Tibial nerve (tissue), 4 donors: ENCODE data around the gene DLG4. TPM values are rescaled to one million over a fixed set of nuclear protein-coding genes. Genes with fewer than 3 reads are reported as not detected.

Experiments used
- DNase-seq, 2 donors: peaks; one replicate each; pipeline ENCODE4 v3.0.0-alpha.2; 2019; ENCODE audit warnings: low spot score in 2 of 2
- H3K27ac ChIP-seq, 4 donors: fragments of 200-600 bp; sonication (generic) in 3 of 4; one replicate each; pipeline ENCODE4 v1.5.1; 2017 to 2019; ENCODE audit warnings: mild to moderate bottlenecking in 1 of 4
- H3K27me3 ChIP-seq, 2 donors: fragments of 200-600 bp; sonication (generic) in 1 of 2; one replicate each; pipeline versions ENCODE4 v1.5.1 to v1.6.0; 2017 to 2019
- H3K36me3 ChIP-seq, 3 donors: fragments of 200-600 bp; sonication (generic); one replicate each; pipeline ENCODE4 v1.5.1; 2018 to 2019
- H3K4me1 ChIP-seq, 4 donors: fragments of 200-600 bp; sonication (generic) in 3 of 4; one replicate each; pipeline ENCODE4 v1.5.1; 2017 to 2019
- H3K4me3 ChIP-seq, 4 donors: fragments of 200-600 bp; sonication (generic) in 3 of 4; one replicate each; pipeline ENCODE4 v1.5.1; 2017 to 2019; ENCODE audit warnings: mild to moderate bottlenecking in 1 of 4, moderate library complexity in 1 of 4
- H3K9me3 ChIP-seq, 4 donors: fragments of 200-600 bp; sonication (generic) in 3 of 4; one replicate each; pipeline ENCODE4 v1.5.1; 2017 to 2019
- EP300 ChIP-seq, 2 donors: sonication (generic); formaldehyde crosslinking; IDR thresholded peaks; one replicate each; pipeline ENCODE4 v1.6.1; 2017; ENCODE audit warnings: antibody characterized with exemption in 2 of 2, mild to moderate bottlenecking in 1 of 2
- POLR2A ChIP-seq, 2 donors: fragments of 450-650 bp; IDR thresholded peaks; one replicate each; pipeline ENCODE4 v1.6.1; 2017; ENCODE audit warnings: antibody characterized with exemption in 2 of 2, mild to moderate bottlenecking in 2 of 2, moderate library complexity in 2 of 2
- WGBS, 2 donors: methylation state at CpG; one replicate each; pipeline ENCODE4 v1.1.5; 2018; 5-methylcytosine and 5-hydroxymethylcytosine counted together
- total RNA-seq, 4 donors: library from RNA; depleted of rRNA; stranded (reverse); fragments of >200 nt; gene quantifications; one replicate each; pipeline ENCODE4 v1.1.0, GENCODE V29; 2016
- TF ChIP-seq, protein P1 (sequence below), 5 experiments: fragments of 200-600 bp in 3 of 5; fragments of 450-650 bp in 2 of 5; sonication (generic) in 3 of 5; IDR thresholded peaks; one replicate each; pipeline ENCODE4 v1.5.1; 2016 to 2019; ENCODE audit warnings: antibody characterized with exemption in 5 of 5, mild to moderate bottlenecking in 3 of 5, moderate library complexity in 2 of 5

Gene DLG4
- total RNA-seq, 4 donors from 2014 or later, result 7.3 to 22.8 (median 16.1) TPM

DNA sequence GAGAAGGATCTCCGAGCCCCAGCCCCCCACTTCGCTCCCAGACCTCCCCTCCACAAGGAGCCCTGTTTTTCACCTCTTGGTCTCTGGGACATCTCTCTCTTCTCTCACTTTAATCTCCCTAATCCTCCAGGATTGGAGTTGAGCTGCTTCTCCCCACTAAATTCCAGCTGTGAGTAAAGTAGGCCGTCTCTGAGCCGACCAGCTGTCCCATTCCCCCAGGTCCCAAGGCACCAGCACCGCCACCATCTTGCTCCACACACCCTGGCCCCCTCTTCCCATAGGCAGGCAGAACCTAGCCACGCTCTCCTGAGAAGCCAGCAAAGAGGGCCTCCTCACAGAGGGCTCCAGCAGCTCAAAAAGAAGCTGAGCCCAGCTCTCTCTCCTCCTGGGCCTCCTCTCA lies 878 bp downstream of the DLG4 start:
- H3K27me3 ChIP-seq, result no peaks in the 10 kb centered on the region
- peaks cover 0 to 78% (median 43%) of the 10 kb centered on the region in 4 donors for H3K4me1 ChIP-seq
- TF ChIP-seq POLR2A (IDR thresholded peaks at IDR 0.05), result no peak
- TF ChIP-seq EP300 (IDR thresholded peaks at IDR 0.05), result no peak
- TF ChIP-seq, protein P1, sequence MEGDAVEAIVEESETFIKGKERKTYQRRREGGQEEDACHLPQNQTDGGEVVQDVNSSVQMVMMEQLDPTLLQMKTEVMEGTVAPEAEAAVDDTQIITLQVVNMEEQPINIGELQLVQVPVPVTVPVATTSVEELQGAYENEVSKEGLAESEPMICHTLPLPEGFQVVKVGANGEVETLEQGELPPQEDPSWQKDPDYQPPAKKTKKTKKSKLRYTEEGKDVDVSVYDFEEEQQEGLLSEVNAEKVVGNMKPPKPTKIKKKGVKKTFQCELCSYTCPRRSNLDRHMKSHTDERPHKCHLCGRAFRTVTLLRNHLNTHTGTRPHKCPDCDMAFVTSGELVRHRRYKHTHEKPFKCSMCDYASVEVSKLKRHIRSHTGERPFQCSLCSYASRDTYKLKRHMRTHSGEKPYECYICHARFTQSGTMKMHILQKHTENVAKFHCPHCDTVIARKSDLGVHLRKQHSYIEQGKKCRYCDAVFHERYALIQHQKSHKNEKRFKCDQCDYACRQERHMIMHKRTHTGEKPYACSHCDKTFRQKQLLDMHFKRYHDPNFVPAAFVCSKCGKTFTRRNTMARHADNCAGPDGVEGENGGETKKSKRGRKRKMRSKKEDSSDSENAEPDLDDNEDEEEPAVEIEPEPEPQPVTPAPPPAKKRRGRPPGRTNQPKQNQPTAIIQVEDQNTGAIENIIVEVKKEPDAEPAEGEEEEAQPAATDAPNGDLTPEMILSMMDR (IDR thresholded peaks at IDR 0.05), result no peak
- no peaks in the 10 kb centered on the region for H3K9me3 ChIP-seq
- peak overlapping the region; percentile 81 to 98 (median 96) for H3K27ac ChIP-seq
- 67 to 74% methylated on average over 6 of the region's 6 CpGs for WGBS, 2 donors
- H3K4me3 ChIP-seq, result no peak overlapping the region
- no peak for DNase-seq
- peaks cover 3 to 22% (median 3%) of the 10 kb centered on the region in 3 donors for H3K36me3 ChIP-seq

DNA sequence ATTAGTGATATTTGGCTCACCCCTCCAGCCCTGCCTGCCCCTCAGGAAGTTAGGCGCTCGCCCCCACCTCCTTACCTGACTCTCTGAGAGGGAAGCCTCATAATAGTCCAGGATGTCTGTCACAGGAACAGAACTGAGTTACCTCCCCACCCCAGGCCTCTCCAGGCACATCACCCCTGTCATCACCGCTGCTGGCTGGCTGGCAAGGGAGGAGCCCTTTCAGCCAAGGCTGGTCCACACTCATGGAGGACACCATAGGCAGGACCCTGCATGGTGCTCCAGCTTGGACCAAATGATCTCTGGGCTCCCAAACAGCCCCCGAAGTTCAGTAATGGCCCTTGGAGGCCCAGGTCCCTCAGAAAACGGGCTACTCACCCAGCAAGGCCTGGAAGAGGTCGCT lies 1.5 kb downstream of the DLG4 start:
- TF ChIP-seq EP300 (IDR thresholded peaks at IDR 0.05) (no peak), POLR2A (IDR thresholded peaks at IDR 0.05) (no peak)
- TF ChIP-seq, protein P1 (IDR thresholded peaks at IDR 0.05), result no peak
- Histone ChIP-seq H3K4me1 (peaks cover 0 to 81% (median 44%) of the 10 kb centered on the region in 4 donors), H3K27me3 (no peaks in the 10 kb centered on the region), H3K9me3 (no peaks in the 10 kb centered on the region), H3K4me3 (peak overlapping the region in 2 of 4 donors; percentile 33 to 56), H3K36me3 (peaks cover 3 to 16% (median 3%) of the 10 kb centered on the region in 3 donors), H3K27ac (peak overlapping the region; percentile 62 to 98 (median 82))
- 53 to 56% methylated on average over 3 to 5 of the region's 6 CpGs for WGBS, 2 donors
- DNase-seq, result no peak

DNA sequence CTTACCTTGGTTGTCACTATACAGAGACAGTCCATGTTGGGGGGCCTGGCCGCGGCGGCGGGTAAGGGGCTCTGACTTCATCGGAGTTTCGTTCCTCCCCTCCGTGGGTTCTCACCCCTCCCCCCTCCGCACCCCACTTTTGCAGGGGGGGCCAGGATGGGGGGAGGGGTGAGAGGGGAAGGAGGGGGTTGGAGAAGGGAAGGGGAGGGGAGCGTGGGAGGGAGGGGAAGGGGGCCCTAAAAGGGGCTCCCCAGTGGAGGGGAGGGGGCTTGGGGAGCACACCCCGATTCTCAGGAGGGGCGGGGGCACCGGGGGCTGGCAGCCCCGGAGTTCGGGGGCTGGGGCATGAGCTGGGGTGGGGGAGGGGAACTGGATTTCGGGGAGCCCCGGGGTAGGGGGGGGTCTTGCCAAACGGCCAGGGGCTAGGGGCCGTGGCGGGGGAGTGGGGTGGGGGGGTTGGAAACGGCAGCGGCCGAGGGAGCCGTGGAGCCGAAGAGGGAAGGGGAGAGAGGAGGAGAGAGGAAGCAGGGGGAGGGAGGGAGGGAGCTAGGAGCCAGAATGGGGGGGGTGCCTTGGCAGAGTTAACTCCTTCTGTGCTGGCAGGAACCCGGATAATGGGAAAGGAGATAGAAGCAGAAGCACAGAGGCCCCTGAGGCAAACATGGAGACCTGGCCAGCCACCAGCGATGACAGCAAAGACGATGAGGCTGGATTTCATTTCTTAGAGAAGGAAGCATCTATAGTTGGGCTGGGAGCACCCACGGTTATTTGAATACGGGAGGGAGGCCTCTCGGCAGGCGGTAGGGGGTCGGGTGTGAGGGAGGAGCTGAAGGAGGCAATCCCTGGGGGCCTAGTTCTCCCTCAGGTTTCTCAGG lies 2.3 kb downstream of the DLG4 start:
- TF ChIP-seq EP300 (IDR thresholded peaks at IDR 0.05) (no peak), POLR2A (IDR thresholded peaks at IDR 0.05) (no peak)
- TF ChIP-seq, protein P1 (IDR thresholded peaks at IDR 0.05), result no peak
- peaks cover 0 to 5% of the 10 kb centered on the region in 2 donors for H3K27me3 ChIP-seq
- H3K9me3 ChIP-seq, result no peaks in the 10 kb centered on the region
- 1 to 3% methylated on average over 25 to 31 of the region's 32 CpGs for WGBS, 2 donors
- DNase-seq, result peak in 1 of 2 donors; percentile 53
- peak overlapping the region; percentile 62 to 98 (median 82) for H3K27ac ChIP-seq
- peaks cover 0 to 80% (median 44%) of the 10 kb centered on the region in 4 donors for H3K4me1 ChIP-seq
- peak overlapping the region; percentile 19 to 56 (median 31) for H3K4me3 ChIP-seq
- peaks cover 0 to 8% (median 3%) of the 10 kb centered on the region in 3 donors for H3K36me3 ChIP-seq

- H3K4me3 ChIP-seq, result peak overlapping the region in 3 of 4 donors; percentile 29 to 56 (median 33)
- no peak for DNase-seq
- H3K4me1 ChIP-seq, result peaks cover 0 to 78% (median 42%) of the 10 kb centered on the region in 4 donors
- peaks cover 0 to 11% of the 10 kb centered on the region in 2 donors for H3K27me3 ChIP-seq
- H3K36me3 ChIP-seq, result no peaks in the 10 kb centered on the region
- H3K27ac ChIP-seq, result peak overlapping the region in 3 of 4 donors; percentile 66 to 98 (median 97)
- TF ChIP-seq, protein P1 (IDR thresholded peaks at IDR 0.05), result no peak
- H3K9me3 ChIP-seq, result no peaks in the 10 kb centered on the region
- 6 to 25% methylated on average over 7 of the region's 7 CpGs for WGBS, 2 donors
Observed at GRCh38 chr17:7216242-7217112, 3.2 kb downstream of the DLG4 start.
